HEK293 (cell line): ENCODE data around the gene KATNB1.

Experiments used
- GLIS1 ChIP-seq: fragments of 450-650 bp; formaldehyde crosslinking; IDR thresholded peaks from 2 replicates; pipeline ENCODE4 v1.5.1; 2016; ENCODE audit warnings: missing biosample characterization, missing genetic modification characterization
- IKZF3 ChIP-seq: fragments of 450-650 bp; IDR thresholded peaks from 2 replicates; pipeline ENCODE4 v1.5.0; 2018; ENCODE audit warnings: missing biosample characterization, mild to moderate bottlenecking, missing genetic modification characterization, moderate library complexity
- KLF1 ChIP-seq: fragments of 450-650 bp; formaldehyde crosslinking; IDR thresholded peaks from 2 replicates; pipeline ENCODE4 v1.5.1; 2016; ENCODE audit warnings: missing biosample characterization, missing genetic modification characterization
- MZF1 ChIP-seq: fragments of 450-650 bp; formaldehyde crosslinking; IDR thresholded peaks from 2 replicates; pipeline ENCODE4 v1.5.1; 2017; ENCODE audit warnings: missing biosample characterization, missing genetic modification characterization, borderline replicate concordance
- PRDM2 ChIP-seq: fragments of 450-650 bp; formaldehyde crosslinking; IDR thresholded peaks from 2 replicates; pipeline ENCODE4 v1.5.1; 2016; ENCODE audit warnings: missing biosample characterization, missing genetic modification characterization, borderline replicate concordance
- SCRT2 ChIP-seq: fragments of 450-650 bp; formaldehyde crosslinking; IDR thresholded peaks from 2 replicates; pipeline ENCODE4 v1.5.1; 2016; ENCODE audit warnings: missing biosample characterization, missing genetic modification characterization
- ZEB2 ChIP-seq: fragments of 450-650 bp; formaldehyde crosslinking; IDR thresholded peaks from 2 replicates; pipeline ENCODE4 v1.5.1; 2016; ENCODE audit warnings: missing biosample characterization, missing genetic modification characterization
- ZFP37 ChIP-seq: fragments of 450-650 bp; formaldehyde crosslinking; IDR thresholded peaks from 2 replicates; pipeline ENCODE4 v1.5.1; 2016; ENCODE audit warnings: missing biosample characterization, missing genetic modification characterization
- ZNF175 ChIP-seq: fragments of 450-650 bp; formaldehyde crosslinking; IDR thresholded peaks from 2 replicates; pipeline ENCODE4 v1.5.1; 2016; ENCODE audit warnings: missing biosample characterization, missing genetic modification characterization
- ZNF23 ChIP-seq: fragments of 450-650 bp; formaldehyde crosslinking; IDR thresholded peaks from 2 replicates; pipeline ENCODE4 v1.5.1; 2016; ENCODE audit warnings: missing biosample characterization, missing genetic modification characterization, borderline replicate concordance
- ZNF24 ChIP-seq: fragments of 450-650 bp; formaldehyde crosslinking; IDR thresholded peaks from 2 replicates; pipeline ENCODE4 v1.5.1; 2016; ENCODE audit warnings: missing biosample characterization, missing genetic modification characterization
- ZNF362 ChIP-seq: fragments of 450-650 bp; formaldehyde crosslinking; IDR thresholded peaks from 2 replicates; pipeline ENCODE4 v1.5.1; 2016; ENCODE audit warnings: missing biosample characterization, missing genetic modification characterization
- ZNF366 ChIP-seq: fragments of 450-650 bp; formaldehyde crosslinking; conservative IDR thresholded peaks from 2 replicates; pipeline ENCODE4 v1.5.1; 2016; ENCODE audit warnings: missing biosample characterization, missing genetic modification characterization
- ZNF404 ChIP-seq: fragments of 450-650 bp; formaldehyde crosslinking; IDR thresholded peaks from 2 replicates; pipeline ENCODE4 v1.5.1; 2017; ENCODE audit warnings: missing biosample characterization, missing genetic modification characterization
- ZNF510 ChIP-seq: fragments of 450-650 bp; formaldehyde crosslinking; IDR thresholded peaks from 2 replicates; pipeline ENCODE4 v1.5.1; 2018; ENCODE audit warnings: mild to moderate bottlenecking, missing genetic modification characterization, missing biosample characterization; ENCODE audit not compliant: insufficient replicate concordance
- ZNF521 ChIP-seq: fragments of 450-650 bp; formaldehyde crosslinking; IDR thresholded peaks from 2 replicates; pipeline ENCODE4 v1.5.1; 2017; ENCODE audit warnings: missing biosample characterization, mild to moderate bottlenecking, missing genetic modification characterization
- ZNF560 ChIP-seq: fragments of 450-650 bp; formaldehyde crosslinking; IDR thresholded peaks from 2 replicates; pipeline ENCODE4 v1.5.1; 2017; ENCODE audit warnings: missing biosample characterization, missing genetic modification characterization, borderline replicate concordance
- ZNF701 ChIP-seq: fragments of 450-650 bp; formaldehyde crosslinking; IDR thresholded peaks from 2 replicates; pipeline ENCODE4 v1.5.1; 2016; ENCODE audit warnings: missing biosample characterization, missing genetic modification characterization
- ZSCAN23 ChIP-seq: fragments of 450-650 bp; formaldehyde crosslinking; IDR thresholded peaks from 2 replicates; pipeline ENCODE4 v1.5.1; 2016; ENCODE audit warnings: missing biosample characterization, missing genetic modification characterization
- TF ChIP-seq, protein P1 (sequence below): fragments of 450-650 bp; formaldehyde crosslinking; IDR thresholded peaks from 2 replicates; pipeline ENCODE4 v1.5.1; 2016; ENCODE audit warnings: missing biosample characterization, missing genetic modification characterization, borderline replicate concordance
- TF ChIP-seq, protein P2 (sequence below): fragments of 450-650 bp; formaldehyde crosslinking; IDR thresholded peaks from 2 replicates; pipeline ENCODE4 v1.5.1; 2016; ENCODE audit warnings: missing biosample characterization, missing genetic modification characterization
- TF ChIP-seq, protein P3 (sequence below): fragments of 450-650 bp; formaldehyde crosslinking; IDR thresholded peaks from 2 replicates; pipeline ENCODE4 v1.5.1; 2017; ENCODE audit warnings: missing biosample characterization, mild to moderate bottlenecking, missing genetic modification characterization, moderate library complexity
- TF ChIP-seq, protein P4 (sequence below): fragments of 450-650 bp; formaldehyde crosslinking; IDR thresholded peaks from 2 replicates; pipeline ENCODE4 v1.5.1; 2016; ENCODE audit warnings: missing biosample characterization, missing genetic modification characterization
- TF ChIP-seq, protein P5 (sequence below): fragments of 450-650 bp; formaldehyde crosslinking; IDR thresholded peaks from 2 replicates; pipeline ENCODE4 v1.5.1; 2017; ENCODE audit warnings: missing biosample characterization, missing genetic modification characterization

KATNB1 gene

GRCh38 chr16:57764341-57765159 is 29.0 kb downstream of the KATNB1 start (continued):
- TF ChIP-seq, protein P1, sequence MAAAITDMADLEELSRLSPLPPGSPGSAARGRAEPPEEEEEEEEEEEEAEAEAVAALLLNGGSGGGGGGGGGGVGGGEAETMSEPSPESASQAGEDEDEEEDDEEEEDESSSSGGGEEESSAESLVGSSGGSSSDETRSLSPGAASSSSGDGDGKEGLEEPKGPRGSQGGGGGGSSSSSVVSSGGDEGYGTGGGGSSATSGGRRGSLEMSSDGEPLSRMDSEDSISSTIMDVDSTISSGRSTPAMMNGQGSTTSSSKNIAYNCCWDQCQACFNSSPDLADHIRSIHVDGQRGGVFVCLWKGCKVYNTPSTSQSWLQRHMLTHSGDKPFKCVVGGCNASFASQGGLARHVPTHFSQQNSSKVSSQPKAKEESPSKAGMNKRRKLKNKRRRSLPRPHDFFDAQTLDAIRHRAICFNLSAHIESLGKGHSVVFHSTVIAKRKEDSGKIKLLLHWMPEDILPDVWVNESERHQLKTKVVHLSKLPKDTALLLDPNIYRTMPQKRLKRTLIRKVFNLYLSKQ (tag by site-specific recombination), result no peak
- TF ChIP-seq IKZF3 (tag by site-specific recombination) (no peak), ZNF175 (tag by site-specific recombination) (no peak), KLF1 (tag by site-specific recombination) (peak; percentile 68), ZNF560 (no peak), ZNF366 (tag by site-specific recombination) (peak; percentile 61; the same call in 1 of the 2 replicates), ZFP37 (tag by site-specific recombination) (no peak), MZF1 (tag by site-specific recombination) (no peak), ZSCAN23 (tag by site-specific recombination) (no peak), ZNF23 (tag by site-specific recombination) (no peak), ZNF24 (peak; percentile 29; the same call in 1 of the 2 replicates), GLIS1 (tag by site-specific recombination) (peak; percentile 22; the same call in 1 of the 2 replicates), ZNF701 (tag by site-specific recombination) (no peak), ZNF510 (no peak), ZNF521 (no peak), SCRT2 (tag by site-specific recombination) (no peak), PRDM2 (tag by site-specific recombination) (no peak), ZNF362 (tag by site-specific recombination) (no peak), ZEB2 (tag by site-specific recombination) (0 out of 2 replicates have a peak, but pooled peaks have one; percentile 18), ZNF404 (tag by site-specific recombination) (no peak)
- TF ChIP-seq, protein P2, sequence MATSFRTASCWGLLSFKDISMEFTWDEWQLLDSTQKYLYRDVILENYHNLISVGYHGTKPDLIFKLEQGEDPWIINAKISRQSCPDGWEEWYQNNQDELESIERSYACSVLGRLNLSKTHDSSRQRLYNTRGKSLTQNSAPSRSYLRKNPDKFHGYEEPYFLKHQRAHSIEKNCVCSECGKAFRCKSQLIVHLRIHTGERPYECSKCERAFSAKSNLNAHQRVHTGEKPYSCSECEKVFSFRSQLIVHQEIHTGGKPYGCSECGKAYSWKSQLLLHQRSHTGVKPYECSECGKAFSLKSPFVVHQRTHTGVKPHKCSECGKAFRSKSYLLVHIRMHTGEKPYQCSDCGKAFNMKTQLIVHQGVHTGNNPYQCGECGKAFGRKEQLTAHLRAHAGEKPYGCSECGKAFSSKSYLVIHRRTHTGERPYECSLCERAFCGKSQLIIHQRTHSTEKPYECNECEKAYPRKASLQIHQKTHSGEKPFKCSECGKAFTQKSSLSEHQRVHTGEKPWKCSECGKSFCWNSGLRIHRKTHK, result no peak
- TF ChIP-seq, protein P3, sequence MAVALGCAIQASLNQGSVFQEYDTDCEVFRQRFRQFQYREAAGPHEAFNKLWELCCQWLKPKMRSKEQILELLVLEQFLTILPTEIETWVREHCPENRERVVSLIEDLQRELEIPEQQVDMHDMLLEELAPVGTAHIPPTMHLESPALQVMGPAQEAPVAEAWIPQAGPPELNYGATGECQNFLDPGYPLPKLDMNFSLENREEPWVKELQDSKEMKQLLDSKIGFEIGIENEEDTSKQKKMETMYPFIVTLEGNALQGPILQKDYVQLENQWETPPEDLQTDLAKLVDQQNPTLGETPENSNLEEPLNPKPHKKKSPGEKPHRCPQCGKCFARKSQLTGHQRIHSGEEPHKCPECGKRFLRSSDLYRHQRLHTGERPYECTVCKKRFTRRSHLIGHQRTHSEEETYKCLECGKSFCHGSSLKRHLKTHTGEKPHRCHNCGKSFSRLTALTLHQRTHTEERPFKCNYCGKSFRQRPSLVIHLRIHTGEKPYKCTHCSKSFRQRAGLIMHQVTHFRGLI (tag by site-specific recombination), result 0 out of 2 replicates have a peak, but pooled peaks have one; percentile 18
- TF ChIP-seq, protein P4, sequence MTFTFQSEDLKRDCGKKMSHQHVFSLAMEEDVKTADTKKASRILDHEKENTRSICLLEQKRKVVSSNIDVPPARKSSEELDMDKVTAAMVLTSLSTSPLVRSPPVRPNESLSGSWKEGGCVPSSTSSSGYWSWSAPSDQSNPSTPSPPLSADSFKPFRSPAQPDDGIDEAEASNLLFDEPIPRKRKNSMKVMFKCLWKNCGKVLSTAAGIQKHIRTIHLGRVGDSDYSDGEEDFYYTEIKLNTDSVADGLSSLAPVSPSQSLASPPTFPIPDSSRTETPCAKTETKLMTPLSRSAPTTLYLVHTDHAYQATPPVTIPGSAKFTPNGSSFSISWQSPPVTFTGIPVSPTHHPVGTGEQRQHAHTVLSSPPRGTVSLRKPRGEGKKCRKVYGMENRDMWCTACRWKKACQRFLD (tag by site-specific recombination), result no peak
- TF ChIP-seq, protein P5, sequence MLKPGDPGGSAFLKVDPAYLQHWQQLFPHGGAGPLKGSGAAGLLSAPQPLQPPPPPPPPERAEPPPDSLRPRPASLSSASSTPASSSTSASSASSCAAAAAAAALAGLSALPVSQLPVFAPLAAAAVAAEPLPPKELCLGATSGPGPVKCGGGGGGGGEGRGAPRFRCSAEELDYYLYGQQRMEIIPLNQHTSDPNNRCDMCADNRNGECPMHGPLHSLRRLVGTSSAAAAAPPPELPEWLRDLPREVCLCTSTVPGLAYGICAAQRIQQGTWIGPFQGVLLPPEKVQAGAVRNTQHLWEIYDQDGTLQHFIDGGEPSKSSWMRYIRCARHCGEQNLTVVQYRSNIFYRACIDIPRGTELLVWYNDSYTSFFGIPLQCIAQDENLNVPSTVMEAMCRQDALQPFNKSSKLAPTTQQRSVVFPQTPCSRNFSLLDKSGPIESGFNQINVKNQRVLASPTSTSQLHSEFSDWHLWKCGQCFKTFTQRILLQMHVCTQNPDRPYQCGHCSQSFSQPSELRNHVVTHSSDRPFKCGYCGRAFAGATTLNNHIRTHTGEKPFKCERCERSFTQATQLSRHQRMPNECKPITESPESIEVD (tag by site-specific recombination), result no peak
